HG03565 (cell line): ENCODE measurements around the gene SEC61A1.

Experiments used
- ATAC-seq: cut with Tn5 transposase; IDR thresholded peaks from one replicate; pipeline ENCODE4 v1.9.1; 2021; ENCODE audit warnings: mild to moderate bottlenecking, moderate library complexity; ENCODE audit not compliant: unreplicated experiment

Gene SEC61A1

DNA sequence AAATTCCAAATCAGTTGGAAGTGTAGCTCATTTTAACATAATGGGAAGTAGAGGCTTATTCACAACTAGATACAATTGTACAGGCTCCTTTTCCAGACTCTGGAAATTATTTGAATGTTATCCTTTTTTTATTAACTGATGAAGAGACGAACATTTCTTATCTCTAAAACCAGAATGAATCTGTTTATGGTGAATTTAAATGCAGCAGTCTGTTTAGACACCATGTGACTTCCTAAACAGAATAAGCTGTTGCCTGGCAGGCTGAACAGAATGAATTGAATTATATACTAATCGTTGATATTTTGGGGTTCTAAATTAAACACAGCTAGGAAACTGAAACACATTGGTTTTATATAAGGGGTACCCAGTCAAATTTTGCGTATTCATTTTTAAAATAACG lies 4.0 kb downstream of the SEC61A1 start:
- no peak for ATAC-seq

DNA sequence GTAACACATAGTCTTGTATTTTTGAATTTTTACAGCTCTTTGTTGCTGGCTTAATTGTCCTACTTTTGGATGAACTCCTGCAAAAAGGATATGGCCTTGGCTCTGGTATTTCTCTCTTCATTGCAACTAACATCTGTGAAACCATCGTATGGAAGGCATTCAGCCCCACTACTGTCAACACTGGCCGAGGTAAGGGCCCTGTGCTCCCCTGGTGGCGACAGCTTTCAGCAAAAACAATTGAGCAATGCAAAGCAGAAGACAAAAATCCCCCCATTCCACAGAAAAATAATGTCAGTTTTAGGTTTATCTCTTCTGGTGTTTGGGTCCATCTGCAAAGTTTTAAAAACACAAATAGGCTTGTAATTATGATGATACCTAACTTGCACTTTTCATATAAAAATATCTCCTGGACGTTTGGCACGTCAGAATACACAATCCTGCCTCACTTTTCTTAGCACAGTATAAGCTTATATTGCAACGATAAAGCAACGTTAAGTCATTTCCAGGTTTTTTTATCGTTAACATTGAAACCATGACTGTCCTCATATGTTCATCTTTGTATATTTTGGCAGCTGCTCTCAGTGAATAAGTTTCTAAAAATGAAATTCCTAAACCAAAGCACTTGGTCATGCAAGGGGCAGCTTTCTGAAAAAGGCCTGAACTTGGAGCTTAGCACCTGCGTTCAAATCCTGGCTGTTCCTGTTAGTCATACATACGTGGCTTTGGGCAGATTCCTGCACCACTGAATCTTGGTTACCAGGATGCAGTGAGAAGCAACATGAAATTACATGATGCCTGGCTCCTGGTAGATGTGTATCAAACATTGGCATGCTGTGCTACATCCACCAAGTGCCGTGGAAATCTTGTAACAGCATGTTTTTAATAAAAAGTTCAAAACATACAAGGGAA lies 8.5 kb downstream of the SEC61A1 start:
- no peak for ATAC-seq

DNA sequence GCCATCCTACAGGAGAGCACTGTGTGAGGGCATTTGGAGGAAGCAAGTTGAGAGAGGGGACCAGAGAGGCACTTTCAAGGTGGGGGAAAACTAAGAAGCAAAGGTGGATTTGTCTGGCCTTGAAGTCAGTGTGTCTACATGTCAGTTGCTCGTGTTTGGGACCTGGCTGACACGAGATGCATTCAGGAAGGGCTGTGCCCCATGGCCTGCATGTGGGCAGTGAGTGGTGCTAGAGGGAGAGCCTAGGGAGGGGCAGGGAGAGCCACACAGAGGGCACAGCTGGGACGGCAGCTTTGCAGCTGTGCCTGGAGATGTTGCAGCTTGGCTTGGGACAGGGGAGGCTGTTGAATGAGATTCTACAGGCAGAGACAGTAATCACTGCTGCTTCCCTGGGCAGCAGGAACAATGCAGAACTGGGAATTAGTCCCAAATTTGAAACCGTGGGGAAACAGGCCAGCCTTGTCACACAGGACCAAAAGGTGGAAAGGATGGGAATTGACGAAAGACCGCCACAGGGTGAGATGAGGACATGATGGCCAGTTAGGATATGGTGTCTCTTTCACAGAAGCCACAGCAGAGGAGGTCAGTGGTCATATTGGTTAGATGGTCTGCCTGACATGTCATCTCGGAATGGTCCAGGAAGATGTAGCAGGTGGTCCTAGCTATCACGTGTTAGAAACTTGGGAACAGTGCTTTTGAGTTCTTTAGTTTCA lies 10.0 kb downstream of the SEC61A1 start:
- ATAC-seq, result no peak

DNA sequence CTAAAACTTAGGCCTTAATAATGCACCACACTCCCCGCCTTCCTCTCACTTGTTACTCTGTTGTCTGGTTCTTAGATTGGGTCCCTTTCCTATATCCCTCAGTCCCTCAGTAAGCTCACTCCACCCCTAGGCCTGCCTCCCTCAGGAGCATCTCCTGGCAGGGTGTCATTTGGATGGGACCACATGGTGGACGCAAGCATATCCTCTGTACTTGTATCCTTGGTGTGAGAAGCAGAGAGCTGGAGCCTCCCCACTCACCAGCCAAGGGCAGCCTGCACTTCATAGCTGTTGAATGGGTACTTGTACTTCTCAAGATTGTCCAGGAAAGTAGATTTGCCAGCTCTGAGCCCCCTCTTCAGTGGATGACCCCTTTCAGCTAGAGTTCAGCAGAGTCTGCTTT lies 11.6 kb downstream of the SEC61A1 start:
- no peak for ATAC-seq

DNA sequence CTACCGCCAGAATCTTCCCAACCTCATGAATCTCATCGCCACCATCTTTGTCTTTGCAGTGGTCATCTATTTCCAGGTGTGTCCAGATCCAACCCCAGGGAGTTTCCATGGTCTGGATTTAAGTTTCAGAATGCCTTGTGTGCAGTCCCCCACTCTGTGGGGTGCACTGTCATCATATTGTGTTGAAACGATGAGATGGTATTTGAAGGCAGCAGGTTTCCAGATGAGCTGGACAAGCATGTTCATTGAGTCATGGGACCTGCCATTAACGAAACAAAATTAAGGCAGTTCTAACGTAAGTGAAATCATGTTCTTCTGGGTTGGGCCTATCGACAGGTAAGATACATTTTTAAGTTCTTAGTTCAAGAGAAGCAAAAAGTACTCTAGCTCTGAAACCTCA lies 12.7 kb downstream of the SEC61A1 start:
- no peak for ATAC-seq

DNA sequence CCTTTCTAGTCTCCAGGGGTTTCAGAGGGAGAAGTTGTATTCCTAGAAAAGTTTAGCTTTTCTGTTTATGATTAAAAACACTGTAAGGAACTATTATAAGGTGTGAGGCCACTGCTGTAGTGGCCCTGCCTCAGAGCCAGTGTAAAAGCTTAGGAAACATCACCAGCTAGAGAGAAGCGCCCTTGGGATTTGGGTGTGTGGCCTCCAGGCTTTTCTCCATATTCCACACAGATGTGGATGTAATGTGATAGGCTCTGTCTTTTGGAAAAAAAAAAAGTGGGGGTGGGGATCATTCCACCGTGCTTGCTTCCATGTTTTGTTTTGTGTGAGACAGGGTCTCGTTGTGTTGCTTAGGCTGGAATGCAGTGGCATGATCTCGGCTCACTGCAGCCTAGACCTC lies 13.9 kb downstream of the SEC61A1 start:
- no peak for ATAC-seq

DNA sequence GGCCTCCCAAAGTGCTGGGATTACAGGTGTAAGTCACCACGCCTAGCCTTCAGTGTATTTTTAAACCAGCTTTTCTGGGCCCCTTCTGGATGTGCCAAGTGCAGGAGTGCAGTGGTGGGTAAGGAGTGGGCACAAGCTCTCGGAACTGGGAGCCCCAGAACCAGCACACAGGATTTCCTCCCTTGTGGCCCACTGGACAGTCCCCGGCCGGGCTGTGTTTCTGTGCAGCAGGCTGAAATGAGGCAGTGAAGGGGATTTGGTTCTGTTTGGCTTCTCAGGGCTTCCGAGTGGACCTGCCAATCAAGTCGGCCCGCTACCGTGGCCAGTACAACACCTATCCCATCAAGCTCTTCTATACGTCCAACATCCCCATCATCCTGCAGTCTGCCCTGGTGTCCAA lies 14.4 kb downstream of the SEC61A1 start:
- no peak for ATAC-seq

DNA sequence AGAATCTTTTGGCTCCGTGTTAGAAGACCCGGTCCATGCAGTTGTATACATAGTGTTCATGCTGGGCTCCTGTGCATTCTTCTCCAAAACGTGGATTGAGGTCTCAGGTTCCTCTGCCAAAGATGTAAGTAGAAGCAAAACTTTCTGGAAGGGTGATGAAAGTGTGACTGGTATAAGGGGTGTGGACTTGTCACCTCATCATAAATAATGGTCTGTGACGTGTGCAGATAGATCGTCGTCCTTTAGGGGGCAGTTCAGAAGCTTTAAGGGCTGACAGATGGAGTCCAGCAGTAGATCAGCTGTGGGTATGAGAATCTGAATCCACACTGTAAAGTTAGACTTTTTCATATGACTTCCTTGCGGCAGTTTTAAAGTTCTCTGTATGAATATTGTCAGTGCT lies 15.3 kb downstream of the SEC61A1 start:
- ATAC-seq, result no peak

DNA sequence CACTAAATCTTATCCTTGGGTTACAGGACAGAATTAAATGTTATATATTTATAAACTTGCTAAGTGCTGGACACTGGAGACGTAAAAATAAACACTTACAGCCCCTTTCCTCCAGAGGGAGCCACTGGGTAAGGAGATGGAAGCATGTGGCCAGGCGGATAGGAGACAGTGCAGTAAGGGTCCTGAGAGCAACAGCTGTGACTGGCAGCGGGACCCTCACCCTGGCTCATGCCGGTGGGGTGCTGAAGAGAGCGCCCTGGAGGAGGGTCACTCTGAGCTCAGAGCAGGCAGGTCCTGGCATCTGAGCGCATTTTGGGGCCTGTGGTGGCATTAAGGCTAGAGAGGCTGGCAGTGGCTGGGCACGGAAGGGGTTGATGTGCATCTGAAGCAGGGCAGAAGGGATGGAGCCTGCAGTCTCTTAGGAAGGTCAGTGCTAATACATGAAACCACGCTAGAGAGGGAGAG lies 16.0 kb downstream of the SEC61A1 start:
- no peak for ATAC-seq

DNA sequence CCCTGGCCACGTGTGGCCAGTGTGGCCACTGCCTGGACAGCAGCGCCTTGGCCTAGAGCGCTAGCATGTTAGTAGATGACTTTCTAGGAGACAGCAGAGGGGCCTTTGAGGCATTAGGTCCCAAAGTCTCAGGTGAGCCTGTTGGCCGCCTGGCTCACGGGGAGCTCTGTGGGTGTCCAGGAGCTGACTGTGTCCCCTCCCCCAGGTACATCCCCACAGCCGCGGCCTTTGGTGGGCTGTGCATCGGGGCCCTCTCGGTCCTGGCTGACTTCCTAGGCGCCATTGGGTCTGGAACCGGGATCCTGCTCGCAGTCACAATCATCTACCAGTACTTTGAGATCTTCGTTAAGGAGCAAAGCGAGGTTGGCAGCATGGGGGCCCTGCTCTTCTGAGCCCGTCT lies 17.0 kb downstream of the SEC61A1 start:
- no peak for ATAC-seq

DNA sequence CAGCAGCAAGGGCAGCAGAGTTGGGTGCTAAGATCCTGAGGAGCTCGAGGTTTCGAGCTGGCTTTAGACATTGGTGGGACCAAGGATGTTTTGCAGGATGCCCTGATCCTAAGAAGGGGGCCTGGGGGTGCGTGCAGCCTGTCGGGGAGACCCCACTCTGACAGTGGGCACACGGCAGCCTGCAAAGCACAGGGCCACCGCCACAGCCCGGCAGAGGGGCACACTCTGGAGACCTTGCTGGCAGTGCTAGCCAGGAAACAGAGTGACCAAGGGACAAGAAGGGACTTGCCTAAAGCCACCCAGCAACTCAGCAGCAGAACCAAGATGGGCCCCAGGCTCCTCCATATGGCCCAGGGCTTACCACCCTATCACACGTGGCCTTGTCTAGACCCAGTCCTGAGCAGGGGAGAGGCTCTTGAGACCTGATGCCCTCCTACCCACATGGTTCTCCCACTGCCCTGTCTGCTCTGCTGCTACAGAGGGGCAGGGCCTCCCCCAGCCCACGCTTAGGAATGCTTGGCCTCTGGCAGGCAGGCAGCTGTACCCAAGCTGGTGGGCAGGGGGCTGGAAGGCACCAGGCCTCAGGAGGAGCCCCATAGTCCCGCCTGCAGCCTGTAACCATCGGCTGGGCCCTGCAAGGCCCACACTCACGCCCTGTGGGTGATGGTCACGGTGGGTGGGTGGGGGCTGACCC lies 18.8 kb downstream of the SEC61A1 start:
- ATAC-seq, result no peak

DNA sequence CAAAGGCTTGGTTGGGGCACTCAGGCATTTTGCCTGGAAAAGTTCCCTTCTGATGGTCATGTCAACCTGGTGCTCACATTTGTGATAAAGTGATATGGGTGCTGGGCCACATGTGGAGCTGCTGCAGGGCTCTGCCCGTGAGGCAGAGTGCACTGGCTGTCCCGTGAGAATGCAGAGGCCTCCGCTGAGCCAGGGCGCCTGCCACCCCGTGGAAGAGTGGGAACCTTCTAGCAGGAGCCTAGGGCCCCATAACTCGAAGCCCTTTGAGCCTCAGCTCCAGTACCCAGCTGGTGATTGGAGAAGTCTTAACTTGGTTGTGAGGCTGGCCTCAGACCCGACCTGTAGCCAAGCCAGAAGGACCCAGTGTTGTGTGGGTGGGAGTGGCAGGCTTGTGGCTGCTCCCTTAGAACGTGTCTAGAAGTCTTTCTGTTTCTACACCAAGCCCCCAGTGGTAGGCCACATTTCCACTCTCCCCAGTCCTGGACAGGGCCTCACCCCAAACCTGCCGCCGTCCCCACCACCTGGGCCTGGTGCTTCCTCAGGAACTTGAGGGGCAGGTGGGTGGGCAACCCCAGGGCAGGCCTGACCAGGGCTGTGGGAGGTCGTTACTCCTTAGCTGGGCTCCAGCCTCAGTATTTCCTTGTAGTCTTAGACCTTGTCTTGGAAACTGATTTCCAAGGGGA lies 19.7 kb downstream of the SEC61A1 start:
- ATAC-seq, result no peak

DNA sequence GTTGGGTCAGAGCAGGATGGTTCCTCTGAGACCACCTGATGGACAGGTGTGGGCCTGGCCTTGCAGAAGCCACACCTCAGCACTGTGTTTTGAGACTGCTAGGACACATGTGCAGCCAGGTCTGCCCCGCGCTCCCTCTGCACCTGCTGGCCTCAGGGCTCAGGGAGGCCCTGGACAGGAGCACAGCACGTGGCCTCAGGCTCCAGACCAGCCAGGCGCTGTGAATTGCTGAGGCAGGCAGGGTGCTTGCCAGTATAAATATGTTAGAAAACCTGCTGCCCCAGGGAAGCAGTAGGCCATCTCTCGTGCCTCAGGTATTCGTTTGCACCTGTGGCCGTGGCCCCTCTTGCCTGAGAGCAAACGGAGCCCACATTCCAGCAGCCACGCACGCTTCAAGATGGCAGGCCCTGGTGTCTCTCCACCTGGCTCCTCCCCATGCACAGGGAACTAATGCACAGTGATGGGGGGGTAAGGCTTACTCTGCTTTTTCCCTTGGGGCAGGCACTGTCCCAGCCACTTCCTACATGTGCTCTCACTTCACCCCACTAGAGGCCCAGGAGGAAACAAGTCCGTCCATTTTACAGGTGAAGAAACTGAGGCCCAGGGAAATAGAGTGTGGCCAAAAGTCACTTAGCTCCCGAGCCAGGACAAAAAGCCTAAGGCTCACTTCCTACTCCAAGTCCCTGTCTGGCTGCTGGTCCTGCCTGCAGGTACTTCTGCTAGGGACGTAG lies 20.4 kb downstream of the SEC61A1 start:
- no peak for ATAC-seq

DNA sequence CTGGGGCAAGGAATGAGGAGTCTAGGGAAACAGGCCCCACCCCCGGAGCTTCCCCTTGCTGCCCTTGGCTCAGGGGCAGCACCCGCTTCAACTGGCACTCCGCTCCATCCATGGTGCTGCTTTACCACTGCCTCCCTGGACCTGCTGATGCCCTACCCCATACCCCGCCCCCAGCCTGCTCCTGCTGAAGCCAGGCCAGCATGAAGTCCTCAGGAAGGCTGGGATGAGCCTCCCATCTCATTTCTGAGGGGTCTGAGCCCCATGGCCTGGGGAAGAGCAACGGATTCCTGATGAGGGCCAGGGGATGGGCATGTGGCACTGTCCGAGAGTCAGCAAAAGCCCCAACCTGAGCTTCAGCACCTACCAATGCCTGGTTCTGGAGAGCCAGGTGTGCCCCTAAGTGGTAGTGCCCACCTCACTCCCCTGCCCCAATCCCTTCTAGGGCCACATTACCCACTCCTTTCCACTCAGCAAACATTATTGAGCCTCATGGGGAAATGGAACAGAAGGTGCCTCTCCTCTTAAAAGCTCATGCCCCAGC lies 21.0 kb downstream of the SEC61A1 start:
- ATAC-seq, result no peak

DNA sequence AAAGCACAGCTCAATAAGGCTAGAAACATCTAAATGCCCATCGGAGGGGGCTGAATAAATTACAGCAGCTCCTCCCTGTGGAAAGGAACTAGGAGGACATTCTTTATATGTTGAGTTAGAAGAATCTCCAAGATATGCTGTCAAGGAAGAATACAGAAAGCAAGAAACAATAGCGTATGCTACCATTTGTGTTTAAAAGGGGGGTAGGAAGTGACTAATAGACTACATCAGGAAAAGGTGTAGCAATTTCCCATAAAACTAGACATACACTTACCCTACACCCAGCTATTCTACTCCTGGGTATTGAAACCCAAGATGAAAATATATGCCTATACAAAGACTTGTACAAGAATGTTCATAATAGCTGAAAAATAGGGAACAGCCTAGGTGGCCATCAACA lies 21.6 kb downstream of the SEC61A1 start:
- no peak for ATAC-seq

DNA sequence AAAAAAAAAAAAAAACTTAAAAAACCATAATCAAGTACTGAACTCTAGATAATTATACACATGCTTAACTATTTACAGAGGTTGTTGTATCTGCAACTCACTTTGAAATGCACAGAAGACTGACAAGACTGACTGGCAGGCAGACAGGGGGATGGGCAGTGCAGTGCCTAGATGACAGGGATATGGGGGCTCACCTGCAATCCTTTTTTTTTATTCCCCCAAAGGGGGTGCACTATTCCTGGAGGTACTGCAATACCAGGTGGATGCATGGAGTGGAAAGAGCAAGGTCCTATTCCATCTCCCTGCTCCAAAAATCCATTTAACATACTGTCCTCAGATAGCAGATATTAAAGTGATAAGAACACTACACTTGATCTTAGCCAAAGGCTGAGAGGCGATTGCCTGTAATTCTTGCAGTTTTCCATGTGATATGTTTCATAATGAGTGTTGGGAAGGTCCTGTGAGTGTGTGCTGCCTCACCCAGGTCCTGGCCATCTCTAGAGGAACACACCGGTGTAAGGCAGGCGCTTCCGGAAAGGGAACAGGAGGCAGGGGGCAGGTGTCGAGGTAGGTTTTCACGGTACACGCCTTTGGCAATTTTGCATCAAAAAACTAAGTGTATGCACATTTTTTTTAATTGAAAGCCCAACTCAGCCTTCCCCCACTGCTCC lies 22.7 kb downstream of the SEC61A1 start:
- ATAC-seq, result no peak

DNA sequence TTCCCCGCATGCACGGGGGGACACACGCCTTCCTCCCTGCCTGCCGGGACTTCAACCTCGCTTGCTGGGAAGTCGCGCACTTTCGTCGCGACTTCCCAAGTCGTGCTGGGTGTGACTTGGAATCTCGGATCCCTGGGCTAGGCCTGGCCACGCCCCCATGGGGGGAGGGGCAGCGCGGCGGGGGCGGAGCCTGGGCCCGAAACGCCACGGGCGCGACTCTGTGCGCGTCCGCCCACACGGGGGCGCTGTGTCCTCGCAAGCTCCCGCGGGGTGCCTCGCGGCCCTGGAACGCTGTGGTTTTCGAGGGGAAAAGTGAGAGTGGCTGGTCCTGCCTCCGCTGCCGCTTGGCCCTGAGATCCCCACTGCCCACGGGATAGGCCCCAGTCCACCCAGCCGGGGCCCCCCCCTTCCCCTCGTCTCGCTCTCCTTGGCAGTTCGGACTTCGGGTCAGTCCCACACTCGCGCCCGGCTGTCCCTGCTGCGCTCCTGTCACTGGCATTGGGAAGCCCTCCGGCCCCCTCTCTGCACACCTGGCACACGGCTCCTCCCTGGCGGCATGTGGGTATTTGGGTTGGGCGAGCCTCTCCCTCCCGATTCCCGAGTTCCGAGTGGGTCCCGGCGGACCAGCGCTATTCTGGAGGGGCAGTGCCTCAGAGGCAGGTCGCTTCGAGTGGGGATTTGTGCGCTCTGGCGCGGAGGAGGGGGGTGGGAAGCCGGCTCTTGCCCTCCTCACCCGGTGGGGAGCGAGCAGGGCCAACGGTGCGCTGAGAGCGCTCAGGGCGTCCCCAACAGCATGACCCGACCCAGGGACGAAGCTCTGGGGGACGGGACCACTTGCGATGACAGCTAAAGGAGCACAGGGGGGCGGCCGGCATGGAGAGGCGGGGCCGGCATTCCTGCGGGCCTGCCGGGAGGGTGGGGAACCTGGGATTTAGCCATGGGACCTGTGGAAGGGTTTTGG lies 23.6 kb downstream of the SEC61A1 start:
- no peak for ATAC-seq

DNA sequence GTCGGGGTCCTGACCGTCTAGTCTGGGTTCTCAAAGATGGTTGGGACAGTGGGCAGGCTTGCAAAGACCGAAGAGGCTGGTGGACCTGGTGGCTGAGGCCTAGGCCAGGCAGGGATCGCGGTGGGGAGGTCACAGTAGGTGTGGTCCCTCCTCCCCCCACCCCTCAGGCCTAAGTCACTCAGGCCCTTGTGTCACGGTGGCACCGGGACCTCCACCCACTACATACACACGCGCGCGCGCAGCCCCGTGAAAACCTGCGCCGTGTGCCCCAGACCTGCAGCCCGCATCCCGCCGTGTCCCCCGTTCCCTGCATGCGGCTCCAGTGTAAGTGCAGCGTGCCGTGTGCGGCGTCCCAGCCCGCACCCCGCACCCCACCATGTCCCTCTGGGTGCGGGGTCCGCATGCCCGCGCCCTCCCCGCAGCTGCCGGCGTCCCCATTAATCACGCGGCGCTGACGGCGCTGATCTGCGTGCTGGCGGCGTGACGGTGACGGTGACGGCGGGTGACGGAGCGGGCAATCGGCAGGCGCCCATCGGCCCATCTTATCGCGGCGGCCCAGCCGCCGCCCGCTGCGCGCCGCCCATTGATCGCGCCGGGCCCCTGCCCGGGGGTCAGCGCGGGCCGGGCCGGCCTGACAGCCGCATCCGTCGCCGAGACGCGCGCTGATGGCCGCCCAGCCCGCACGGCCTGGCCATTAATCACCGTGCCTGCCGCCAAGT lies 24.4 kb downstream of the SEC61A1 start:
- no peak for ATAC-seq
